ENCODE data around the gene PRKCQ.

PRKCQ gene

DNA sequence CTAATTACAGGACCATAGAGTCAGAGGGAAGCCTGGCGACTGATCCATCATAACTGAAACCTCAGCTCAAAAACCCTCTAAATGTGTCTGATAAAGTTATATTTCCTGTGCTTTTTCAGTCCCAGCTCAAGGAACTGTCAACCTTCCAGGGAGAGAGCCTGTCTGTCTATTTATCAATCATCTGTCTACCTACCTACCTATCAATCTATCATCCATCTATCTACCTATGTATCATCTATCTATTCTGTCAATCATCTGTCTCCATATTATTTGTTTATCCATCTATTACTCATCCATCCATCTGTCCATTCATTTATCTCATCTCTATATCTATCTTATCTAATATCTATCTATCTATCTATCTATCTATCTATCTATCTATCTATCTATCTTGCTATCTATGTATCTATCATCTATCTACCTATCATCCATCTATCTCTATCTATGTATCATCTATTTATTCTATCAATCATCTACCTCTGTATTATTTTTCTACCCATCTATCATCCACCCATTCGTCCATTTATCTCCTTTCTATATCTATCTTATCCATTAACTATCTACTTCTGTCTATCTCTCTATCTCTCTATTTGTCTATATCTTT is 161.4 kb downstream of the PRKCQ start:
- H3K27ac ChIP-seq (replicated peaks) = no peak overlapping the region
- DNase-seq (ENCODE audit: low read depth in 1 of 2, low spot score in 1 of 2) = no peak
- TF ChIP-seq, protein P1, sequence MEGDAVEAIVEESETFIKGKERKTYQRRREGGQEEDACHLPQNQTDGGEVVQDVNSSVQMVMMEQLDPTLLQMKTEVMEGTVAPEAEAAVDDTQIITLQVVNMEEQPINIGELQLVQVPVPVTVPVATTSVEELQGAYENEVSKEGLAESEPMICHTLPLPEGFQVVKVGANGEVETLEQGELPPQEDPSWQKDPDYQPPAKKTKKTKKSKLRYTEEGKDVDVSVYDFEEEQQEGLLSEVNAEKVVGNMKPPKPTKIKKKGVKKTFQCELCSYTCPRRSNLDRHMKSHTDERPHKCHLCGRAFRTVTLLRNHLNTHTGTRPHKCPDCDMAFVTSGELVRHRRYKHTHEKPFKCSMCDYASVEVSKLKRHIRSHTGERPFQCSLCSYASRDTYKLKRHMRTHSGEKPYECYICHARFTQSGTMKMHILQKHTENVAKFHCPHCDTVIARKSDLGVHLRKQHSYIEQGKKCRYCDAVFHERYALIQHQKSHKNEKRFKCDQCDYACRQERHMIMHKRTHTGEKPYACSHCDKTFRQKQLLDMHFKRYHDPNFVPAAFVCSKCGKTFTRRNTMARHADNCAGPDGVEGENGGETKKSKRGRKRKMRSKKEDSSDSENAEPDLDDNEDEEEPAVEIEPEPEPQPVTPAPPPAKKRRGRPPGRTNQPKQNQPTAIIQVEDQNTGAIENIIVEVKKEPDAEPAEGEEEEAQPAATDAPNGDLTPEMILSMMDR (IDR thresholded peaks at IDR 0.05; ENCODE audit: insufficient read depth, low read length) = no peak
- TF ChIP-seq GABPA (IDR thresholded peaks at IDR 0.05; ENCODE audit: low read depth) (no peak), SPI1 (IDR thresholded peaks at IDR 0.05; ENCODE audit: borderline replicate concordance, low read depth) (no peak), POLR2AphosphoS5 (IDR thresholded peaks at IDR 0.05; ENCODE audit: low read depth) (no peak)
- TF ChIP-seq, protein P2, sequence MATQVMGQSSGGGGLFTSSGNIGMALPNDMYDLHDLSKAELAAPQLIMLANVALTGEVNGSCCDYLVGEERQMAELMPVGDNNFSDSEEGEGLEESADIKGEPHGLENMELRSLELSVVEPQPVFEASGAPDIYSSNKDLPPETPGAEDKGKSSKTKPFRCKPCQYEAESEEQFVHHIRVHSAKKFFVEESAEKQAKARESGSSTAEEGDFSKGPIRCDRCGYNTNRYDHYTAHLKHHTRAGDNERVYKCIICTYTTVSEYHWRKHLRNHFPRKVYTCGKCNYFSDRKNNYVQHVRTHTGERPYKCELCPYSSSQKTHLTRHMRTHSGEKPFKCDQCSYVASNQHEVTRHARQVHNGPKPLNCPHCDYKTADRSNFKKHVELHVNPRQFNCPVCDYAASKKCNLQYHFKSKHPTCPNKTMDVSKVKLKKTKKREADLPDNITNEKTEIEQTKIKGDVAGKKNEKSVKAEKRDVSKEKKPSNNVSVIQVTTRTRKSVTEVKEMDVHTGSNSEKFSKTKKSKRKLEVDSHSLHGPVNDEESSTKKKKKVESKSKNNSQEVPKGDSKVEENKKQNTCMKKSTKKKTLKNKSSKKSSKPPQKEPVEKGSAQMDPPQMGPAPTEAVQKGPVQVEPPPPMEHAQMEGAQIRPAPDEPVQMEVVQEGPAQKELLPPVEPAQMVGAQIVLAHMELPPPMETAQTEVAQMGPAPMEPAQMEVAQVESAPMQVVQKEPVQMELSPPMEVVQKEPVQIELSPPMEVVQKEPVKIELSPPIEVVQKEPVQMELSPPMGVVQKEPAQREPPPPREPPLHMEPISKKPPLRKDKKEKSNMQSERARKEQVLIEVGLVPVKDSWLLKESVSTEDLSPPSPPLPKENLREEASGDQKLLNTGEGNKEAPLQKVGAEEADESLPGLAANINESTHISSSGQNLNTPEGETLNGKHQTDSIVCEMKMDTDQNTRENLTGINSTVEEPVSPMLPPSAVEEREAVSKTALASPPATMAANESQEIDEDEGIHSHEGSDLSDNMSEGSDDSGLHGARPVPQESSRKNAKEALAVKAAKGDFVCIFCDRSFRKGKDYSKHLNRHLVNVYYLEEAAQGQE (IDR thresholded peaks at IDR 0.05; ENCODE audit: insufficient replicate concordance, low read depth) = no peak
- H3K4me3 ChIP-seq (replicated peaks; ENCODE audit: insufficient read depth, low read length) = no peak overlapping the region
- H3K27me3 ChIP-seq (ENCODE audit: insufficient read depth, poor library complexity, severe bottlenecking) = no peaks in the 10 kb centered on the region

DNA sequence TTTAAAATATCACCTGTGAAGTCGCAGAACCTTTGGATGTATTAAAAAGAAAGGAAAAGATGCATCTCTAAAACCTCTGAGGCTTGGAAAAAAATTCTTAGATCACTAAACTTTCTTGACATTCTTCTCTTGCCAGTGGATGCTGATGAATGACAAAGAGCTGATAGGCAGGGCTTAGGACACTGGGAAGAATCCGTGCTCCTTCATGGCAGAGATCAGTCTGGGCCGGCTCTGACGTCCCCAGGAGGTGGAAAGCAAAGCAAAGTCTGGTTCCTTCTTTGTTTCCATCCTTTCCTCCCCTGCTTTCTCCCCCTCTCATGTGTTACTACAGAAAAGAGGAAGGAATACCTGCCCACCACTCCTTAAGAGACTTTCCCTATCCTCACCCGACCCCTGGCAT is 161.9 kb downstream of the PRKCQ start:
- no peak overlapping the region for H3K4me3 ChIP-seq (replicated peaks; ENCODE audit: insufficient read depth, low read length)
- H3K27ac ChIP-seq (replicated peaks) = no peak overlapping the region
- no peaks in the 10 kb centered on the region for H3K27me3 ChIP-seq (ENCODE audit: insufficient read depth, poor library complexity, severe bottlenecking)
- TF ChIP-seq POLR2AphosphoS5 (IDR thresholded peaks at IDR 0.05; ENCODE audit: low read depth) (no peak), GABPA (IDR thresholded peaks at IDR 0.05; ENCODE audit: low read depth) (no peak), SPI1 (IDR thresholded peaks at IDR 0.05; ENCODE audit: borderline replicate concordance, low read depth) (no peak)
- TF ChIP-seq, protein P1 (IDR thresholded peaks at IDR 0.05; ENCODE audit: insufficient read depth, low read length) = no peak
- TF ChIP-seq, protein P2 (IDR thresholded peaks at IDR 0.05; ENCODE audit: insufficient replicate concordance, low read depth) = no peak
- no peak for DNase-seq (ENCODE audit: low read depth in 1 of 2, low spot score in 1 of 2)

DNA sequence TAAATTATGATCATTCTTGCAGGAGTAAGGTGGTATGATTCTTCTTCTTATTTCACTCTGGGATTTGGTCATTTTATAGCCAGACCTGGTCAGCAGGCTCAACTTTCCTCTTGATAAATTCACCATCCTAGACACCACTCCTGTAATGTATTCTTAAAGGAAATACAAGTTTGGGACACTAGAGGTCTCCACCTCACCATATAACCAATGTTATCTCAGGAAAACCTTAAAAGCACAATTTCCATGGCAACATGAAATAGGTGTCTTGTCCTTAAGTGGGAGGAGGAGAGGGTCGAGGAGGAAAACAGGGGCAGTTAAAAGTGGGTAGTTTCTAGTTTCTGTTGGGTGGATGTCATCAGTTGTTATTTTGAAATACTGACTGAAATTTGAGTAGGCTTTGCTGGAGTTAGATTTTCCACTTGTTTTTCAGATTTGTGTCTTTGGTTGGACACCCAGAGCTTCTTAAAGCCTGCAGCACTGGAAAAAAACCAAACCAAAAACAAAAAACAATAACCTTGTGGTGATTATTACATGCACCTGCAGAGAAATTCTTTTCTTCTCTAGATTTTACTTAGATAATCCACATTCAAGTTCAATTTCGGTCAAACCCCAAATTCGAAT is 163.1 kb downstream of the PRKCQ start:
- Histone ChIP-seq H3K27ac (replicated peaks) (no peak overlapping the region), H3K4me3 (replicated peaks; ENCODE audit: insufficient read depth, low read length) (no peak overlapping the region), H3K27me3 (ENCODE audit: insufficient read depth, poor library complexity, severe bottlenecking) (no peaks in the 10 kb centered on the region)
- TF ChIP-seq, protein P1 (IDR thresholded peaks at IDR 0.05; ENCODE audit: insufficient read depth, low read length) = no peak
- TF ChIP-seq POLR2AphosphoS5 (IDR thresholded peaks at IDR 0.05; ENCODE audit: low read depth) (no peak), SPI1 (IDR thresholded peaks at IDR 0.05; ENCODE audit: borderline replicate concordance, low read depth) (no peak), GABPA (IDR thresholded peaks at IDR 0.05; ENCODE audit: low read depth) (no peak)
- TF ChIP-seq, protein P2 (IDR thresholded peaks at IDR 0.05; ENCODE audit: insufficient replicate concordance, low read depth) = no peak
- DNase-seq (ENCODE audit: low read depth in 1 of 2, low spot score in 1 of 2) = no peak

Data from HL-60 (cell line).